GM19438 (cell line): ENCODE results near the gene RUNX2.
"Not testable (repeated sequence)": the region's sequence is repeated elsewhere in the genome, so short reads cannot be mapped to it uniquely, and the experiment has no call there.

Experiments used
- ATAC-seq: cut with Tn5 transposase; IDR thresholded peaks from one replicate; pipeline ENCODE4 v1.9.1; 2021; ENCODE audit warnings: low read depth; ENCODE audit not compliant: unreplicated experiment

The RUNX2 gene

DNA sequence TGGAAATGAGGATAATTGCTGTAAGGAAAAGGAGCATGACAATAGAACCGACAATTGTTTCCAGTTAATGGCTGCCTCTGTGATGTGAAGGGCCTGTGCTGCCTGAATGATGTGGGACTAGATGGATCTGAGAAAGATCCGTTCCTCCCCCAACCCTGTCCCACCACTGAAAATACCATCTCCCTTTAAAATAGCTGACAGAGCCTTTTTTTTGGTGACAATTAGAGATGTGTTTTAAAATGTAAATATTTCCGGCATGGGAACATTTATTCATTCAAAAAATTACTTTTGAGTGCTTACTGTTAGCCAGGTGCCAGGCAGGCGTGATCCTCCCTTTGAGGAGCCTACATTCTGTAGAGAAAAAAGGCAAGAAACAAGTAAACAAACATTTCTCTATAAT lies 122.0 kb downstream of the RUNX2 start:
- ATAC-seq: no peak

DNA sequence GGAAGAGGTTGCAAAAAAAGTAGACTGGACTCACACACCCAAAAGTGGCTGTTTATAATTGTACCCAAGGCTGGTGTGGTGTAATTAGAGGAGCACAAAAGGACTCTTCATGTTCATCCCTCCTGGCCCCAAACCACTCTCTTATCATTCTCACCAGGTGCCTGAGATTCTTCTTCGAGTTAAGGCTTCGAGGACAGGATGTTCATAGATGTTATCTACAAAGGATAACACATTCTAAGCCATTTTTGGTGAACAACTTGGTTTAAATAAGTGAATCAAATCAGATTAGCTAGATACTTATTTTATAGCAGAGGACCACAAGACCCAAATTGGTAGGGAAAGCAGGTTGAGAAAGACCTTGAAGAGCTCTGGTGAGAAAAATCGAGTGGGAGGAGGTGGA lies 122.7 kb downstream of the RUNX2 start:
- no peak for ATAC-seq

DNA sequence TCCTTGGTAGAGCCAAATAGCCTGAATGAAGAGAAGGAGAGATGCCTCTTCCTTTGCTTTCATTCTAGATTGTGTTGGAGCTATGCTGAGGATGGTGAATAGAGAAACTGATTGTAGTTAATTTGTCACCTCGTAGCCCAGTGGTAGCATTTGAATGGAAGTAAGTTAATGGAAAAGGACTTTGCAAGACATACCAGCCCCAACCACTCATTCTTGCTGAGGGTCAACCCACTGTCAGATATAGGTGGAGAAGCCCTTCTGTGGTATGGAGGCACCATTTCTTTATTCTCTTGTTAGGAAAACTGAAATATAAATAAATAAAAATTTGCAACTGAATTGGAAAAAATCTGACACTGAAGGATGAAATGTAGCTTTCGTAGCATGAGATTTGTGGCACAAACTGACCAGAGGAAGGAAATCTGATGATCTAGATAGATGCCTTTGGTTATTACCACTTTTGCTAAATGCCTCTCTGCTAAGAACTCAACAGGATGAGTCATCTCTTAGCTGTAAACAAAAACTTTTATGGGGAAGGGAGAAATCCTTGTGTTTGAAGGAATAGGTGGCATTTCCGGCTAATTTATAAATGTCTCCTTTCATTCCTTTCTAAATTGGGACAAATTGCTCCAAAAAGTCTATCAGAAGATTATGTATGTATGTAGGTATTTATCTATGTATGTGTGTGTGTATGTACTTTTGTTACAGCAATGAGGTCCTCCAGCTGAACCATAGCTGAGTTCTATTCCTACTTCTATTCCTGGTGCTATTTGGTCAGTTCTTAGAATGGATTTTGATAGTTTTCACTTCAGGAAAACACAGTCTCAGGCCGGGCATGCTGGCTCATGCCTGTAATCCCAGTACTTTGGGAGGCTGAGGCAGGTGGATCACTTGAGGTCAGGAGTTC lies 126.1 kb downstream of the RUNX2 start:
- no peak for ATAC-seq

DNA sequence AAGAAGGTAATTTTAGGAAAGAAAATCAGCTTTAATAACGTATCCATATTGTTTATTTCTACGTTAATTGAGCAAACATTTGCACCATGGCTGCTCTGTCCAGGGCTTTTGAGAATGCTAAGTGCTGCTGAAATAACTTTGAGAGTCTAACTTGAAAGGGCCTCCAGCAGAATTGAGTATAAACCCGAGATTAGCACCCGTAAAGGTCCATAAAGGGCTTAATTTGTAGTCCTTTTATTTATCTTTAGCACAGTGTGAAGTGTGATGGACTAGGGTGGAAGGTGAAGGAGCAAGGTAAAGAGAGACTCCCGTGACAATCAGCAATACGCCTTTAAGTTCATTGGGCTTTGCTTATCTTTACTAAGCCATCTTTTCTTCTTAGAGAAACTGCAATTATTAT lies 127.3 kb downstream of the RUNX2 start:
- no peak for ATAC-seq

DNA sequence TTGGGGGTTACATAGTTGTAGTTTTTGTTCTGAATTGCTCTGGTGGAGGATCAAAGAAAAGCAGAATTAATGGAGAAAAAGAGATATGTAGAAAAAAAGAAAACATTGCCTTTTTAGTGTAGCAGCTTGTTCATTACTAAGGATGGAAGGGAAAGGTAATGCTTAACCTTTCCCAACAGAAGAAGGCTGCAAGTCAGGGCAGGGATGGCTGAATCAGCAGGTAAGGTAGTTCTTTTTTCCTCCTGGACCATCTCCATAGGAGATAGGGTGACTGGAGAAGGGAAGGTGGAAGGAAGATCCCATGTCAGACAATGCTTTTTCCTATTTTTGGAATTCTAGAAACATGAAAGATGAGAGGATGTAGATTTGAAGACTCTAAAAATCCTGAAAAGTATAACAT lies 129.0 kb downstream of the RUNX2 start:
- no peak for ATAC-seq

DNA sequence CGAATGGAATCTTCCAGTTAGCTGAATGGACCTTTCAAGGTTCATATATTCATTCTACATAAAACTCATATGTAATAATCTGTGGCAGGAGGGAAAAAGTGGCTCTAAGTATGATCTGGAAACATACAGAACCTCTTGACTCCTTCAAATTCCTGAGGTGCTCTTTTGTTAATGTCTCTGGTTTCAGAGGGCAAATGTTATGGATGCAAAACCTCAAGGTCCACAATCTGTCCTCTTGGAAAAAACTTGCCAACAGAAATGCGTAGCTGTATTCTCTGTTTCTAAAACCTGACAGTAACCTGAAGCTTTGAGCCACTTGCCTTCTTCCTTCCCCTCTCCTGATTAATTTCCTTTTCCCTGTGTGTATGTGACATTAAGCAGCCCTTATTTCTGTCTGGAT lies 130.5 kb downstream of the RUNX2 start:
- ATAC-seq: no peak

DNA sequence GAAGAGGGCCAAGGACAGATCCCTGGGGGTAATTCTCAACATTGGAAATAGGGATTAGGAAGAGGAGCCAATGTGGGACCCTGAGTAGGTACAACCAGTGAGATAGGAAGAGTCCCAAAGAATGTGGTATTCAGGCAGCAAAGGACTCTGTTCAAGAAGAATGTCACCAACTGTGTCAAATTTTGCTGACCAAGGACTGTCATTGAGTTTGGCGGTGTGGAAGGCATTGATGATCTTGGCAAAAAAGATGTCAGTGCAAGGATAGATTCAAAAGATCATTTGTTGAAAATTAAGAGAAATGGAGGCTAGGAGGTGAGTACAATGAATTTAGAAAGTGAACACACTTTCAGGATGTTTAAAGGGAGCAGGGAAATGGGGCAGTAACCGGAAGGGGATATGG lies 132.0 kb downstream of the RUNX2 start:
- no peak for ATAC-seq

DNA sequence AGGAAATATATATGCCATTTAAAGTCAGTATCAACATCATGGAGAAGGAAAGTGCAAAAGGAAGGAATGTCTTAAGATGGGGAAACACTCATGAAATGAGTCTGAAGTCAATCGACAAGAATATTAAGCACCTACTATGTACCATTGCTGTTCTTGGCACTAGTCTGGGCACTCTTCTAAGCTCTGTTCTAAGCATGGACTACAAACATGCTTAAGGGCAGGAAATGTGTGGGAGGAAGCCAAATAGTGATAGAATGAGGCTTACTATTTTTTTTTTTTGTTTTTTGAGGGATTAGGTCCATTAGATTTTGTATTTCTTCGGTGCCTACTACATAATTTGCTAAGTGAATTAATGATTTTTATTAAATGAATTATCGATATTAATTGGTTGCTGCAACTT lies 133.4 kb downstream of the RUNX2 start:
- no peak for ATAC-seq

DNA sequence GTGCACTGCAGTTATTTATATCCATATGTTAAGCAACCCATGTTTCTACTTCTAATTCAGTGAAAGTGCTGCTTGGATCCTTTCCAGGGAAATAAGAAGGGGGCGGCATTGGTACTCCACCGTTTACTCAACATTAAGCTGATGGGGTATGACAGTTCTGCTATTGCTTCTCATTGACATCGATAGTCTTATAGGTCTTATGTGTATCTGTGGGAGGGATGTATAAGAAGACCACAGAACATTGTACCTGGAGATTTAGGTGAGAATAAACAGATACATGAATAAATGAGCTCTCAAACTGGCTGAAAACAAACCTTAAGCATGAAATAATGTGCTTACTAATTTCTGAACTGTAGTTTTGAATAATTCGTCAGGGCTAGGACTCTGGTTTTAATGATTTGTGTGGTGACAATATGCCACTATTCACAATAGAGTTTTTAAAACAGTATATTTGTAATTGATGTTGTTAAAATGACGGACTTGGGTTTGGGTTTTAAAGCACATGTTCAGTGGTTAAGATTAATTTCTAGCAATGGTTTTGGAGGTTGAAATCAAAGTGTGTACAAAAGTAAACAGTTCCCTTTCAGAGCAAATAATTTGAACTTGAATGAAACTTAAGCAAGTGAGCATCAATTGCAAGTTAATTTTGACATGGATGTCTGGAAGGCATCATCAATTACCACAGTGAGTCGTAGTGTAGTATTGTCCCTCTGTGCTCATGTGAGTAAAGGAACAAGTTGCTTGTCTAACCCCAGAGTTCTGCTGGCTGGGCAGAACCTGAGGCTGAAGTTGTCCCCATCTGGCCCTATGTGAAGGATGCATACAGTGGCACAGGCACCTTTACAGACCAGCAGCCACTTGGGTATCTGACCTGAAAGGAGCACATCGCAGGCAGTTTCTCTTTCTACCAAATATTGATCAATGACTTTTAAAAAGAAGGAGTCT lies 134.3 kb downstream of the RUNX2 start:
- ATAC-seq: no peak

DNA sequence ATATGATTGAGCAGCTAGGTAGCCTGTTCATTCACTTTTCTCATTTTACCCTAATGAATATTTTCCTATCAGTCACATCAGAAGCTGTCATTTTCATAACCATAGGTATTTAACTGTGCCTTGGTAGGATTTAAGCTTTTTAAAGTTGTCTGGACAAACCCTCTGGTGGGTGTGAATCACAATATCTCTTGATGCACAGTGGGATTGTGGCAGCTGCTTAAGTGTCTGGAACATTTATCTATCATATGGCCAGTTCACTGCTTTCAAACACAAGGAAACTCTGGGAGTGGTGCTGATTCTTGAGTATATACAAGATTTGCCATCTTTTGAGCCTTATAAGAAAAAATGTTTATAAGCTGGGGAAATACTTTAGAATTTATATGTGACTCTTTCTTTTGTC lies 136.6 kb downstream of the RUNX2 start:
- ATAC-seq: no peak

DNA sequence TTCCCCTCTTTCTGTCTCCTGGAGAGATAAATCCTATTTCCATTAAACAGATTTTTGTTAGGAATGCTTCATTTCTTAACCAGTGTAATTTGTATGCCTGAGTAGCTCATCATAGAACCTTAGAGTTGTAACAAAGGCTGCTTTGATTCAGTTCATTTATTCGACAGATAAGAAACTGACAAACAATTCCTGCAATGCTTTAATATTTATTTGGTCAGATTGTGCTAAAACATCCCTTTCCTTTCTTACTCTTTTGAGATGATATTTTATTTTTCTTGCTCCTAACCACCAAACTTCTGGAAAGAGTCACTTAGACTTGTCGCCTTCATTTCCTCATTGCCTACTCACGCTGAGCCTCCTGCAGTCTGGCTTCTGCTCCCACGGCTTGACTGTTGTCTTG lies 138.6 kb downstream of the RUNX2 start:
- ATAC-seq: no peak

DNA sequence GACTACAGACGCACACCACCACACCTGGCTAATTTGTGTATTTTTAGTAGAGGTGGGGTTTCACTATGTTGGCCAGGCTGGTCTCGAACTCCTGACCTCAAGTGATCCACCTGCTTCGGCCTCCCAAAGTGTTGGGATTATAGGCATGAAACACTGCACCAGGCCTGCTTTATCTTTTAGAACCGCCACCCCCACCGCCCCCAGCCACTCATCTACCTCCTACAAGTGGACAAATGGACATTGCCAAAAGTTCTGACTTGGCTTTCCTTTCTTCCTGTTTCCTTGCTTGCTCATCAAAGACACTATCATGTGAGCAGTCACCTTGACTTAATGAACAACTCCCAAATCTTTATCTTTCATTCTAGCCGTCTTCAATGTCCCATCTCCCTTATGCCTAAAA lies 139.3 kb downstream of the RUNX2 start:
- not testable (repeated sequence) for ATAC-seq

DNA sequence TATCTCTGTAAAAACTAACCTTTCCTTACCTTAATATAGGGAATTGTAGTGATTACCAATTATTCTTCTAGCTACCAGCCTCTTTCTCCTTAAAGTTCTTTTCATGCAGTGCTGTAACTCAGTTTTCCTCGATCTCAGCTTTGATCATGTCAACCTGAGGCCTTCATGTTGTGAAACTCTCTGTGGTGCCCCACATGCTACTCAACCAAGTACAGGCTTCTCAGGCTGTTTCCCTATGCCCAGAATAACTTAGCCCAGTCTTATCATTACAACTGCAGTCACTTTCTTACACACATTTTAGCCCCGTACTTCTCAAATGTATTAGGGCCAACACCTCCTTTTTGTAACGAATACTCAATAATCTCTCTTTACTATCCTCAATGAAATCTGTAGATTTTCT lies 139.7 kb downstream of the RUNX2 start:
- no peak for ATAC-seq

DNA sequence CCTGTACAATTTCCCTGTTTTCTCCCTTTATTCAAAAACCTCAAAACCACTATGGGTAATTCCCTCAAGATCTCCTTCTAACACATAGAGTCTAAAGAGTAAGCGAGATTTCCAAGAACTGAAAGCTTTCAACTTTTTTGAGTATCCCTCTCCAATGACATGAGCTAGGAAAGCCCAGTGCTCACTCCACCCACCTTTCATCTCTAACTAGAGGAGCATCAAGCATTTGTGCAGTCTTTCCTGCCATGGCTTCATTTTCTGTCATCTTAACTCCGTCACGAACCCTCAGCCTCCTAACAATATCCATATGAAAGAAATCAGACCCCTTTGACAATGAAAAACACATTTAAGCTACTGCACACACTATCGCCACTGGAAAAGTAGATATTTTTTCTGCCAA lies 141.5 kb downstream of the RUNX2 start:
- ATAC-seq: no peak

DNA sequence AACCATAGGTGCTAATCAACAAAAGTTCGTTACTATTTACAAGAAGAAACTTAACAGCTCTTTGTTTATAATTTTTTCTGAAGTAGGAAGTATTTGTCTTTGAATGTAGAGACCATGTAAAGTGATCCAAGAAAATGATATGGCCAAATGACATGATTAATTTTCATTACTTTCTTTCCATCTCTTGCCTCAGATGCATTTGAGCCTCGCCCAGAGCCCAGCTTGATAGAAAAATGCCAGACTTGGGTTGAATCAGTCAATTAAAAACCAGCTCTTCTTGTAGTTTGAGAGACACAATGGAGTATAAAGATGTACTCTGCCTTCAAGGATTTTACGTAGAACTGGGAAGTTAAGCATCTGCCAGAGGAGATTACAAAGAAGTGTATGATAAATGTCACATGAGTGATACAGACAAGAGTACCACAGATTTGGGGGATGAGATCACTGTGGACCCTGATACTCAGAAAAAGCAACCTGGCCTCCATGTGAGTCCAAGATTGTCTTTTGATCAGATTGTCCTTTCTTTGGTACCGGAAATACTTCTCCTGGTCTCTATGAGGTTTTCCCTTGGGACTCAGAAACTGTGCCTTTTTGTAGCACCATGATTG lies 142.1 kb downstream of the RUNX2 start:
- no peak for ATAC-seq

DNA sequence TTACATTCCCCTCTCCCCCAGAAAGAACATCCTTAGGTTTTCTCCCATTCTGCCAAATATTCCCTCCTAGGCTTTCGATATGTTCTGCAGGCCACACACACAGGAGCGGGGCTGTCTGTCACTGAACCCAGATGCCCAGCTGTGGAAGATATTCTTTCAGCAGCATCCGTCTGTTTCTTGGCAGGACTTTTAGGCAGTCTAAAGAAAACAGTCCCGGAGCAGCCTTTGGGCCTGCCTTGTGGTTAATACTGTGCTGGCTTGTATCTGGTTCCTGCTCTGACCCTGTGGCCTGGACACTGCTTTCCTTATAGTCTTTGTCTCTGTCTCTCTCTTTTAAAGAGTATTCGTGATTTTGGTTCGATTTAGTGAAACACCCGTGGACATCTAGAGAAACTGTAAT lies 144.3 kb downstream of the RUNX2 start:
- no peak for ATAC-seq

DNA sequence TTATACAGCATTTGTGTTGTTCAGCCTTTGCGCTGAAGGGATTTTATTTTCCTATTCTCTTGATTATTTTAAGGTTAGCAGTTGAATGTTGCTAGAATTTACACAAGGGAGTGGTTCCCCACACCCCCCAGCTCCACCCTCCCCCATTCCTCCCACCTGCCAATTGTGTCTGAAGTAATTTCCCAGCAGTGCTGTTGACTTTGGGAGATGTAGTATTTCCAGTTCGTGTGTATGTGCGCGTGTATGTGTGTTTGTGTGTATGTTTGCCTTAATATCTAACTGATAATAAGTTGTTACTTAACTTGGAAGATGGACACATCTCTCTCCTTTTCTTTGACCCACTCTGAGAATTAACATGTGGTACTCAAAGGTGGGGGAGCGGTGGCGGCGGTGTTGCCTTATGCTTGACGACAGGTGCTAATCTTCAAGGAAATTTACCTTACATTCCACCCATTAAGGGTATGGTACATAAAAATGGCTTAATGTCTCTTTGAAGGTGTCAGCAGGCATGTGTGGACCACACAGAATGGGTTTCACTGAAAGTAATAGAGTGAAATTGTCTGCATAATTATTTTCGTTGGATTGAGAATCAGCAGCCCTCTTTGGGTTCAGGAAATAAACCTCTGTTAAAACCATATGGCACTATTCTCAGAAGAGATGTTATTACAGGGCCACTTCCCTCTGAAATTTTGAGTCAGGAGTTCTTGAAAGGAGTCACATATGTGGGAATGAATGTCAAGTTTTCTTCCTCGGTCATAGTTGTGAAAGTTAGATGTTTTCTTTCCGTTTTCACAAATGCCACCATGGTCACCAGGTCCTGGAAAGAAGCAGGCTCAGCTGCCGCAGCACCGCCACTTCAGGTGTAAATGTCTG lies 145.2 kb downstream of the RUNX2 start:
- ATAC-seq: no peak

DNA sequence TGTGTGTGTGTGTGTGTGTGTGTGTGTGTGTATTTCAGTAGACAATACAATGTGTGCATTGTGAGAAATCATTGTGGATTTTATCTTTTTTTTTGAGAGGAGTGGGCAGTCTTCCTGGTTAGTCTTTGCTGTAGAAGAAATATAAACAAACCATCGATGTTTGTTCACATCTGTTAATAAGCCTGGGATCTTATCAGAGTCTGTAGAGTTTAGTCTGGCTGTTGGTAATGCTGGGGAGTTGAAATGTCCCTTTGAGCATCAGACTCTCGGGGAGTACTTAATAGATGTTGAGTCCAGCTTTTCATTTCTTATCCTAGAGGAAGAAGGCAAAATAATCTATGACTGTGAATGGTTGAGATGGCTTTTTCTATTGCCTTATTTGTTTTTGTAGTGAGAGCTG lies 146.2 kb downstream of the RUNX2 start:
- ATAC-seq: no peak

DNA sequence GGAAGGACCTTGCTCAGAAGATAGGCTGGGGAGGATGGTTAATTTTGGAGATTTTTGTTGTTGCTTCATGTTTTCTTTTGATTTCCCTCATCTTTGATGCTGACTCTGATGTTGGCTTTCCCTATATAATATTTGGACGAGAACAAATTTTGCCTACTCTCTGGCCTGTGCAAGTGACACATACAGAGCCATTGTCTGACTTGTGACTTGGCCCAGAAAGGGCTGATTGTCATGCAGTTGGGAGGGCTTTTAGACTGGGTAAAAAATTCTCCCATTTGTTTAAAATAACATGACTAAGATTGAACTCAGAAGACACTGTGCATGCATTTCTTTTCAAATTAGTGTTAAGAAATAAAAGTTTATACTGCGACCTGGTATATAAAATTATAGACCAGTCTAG lies 148.2 kb downstream of the RUNX2 start:
- no peak for ATAC-seq

DNA sequence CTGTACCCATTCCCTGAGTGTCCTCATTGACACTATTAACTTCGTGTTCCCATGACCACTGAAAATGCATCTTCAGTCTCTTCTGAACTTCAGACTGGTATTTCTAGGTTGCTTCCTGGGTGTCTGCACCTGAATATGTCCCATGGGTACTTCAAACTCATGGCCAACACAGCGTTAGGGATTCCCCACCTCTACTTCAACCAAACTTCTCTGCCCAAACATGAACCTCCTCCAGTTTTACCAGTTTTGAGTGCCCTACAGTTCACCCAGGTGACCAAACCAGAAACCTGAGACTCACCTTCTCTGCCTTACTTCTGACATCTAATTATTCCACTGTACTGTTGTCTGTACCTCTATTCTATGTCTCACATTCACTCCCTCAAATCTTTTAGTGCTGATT lies 149.1 kb downstream of the RUNX2 start:
- no peak for ATAC-seq
